NCI-H446 treated with DMSO at 0.1 percent for 48 hours (cell line): ENCODE results near the gene HES6.

ENCODE experiments used
- DNase-seq: peaks from one replicate; lab custom pipeline; 2025; lab: John Stamatoyannopoulos, UW

Gene HES6

GRCh38 chr2:238254095-238254723 lies 14.4 kb upstream of the HES6 start:
- no peak for DNase-seq

GRCh38 chr2:238252766-238253630 lies 13.2 kb upstream of the HES6 start:
- no peak for DNase-seq

- no peak for DNase-seq
Measured at GRCh38 chr2:238251986-238252385, 12.1 kb upstream of the HES6 start.

- no peak for DNase-seq
Measured at GRCh38 chr2:238251331-238251730, 11.5 kb upstream of the HES6 start.

- DNase-seq, result no peak
Measured at GRCh38 chr2:238250896-238251295, 11.1 kb upstream of the HES6 start.

- no peak for DNase-seq
Measured at GRCh38 chr2:238247841-238248453, 8.1 kb upstream of the HES6 start.

GRCh38 chr2:238247002-238247822 lies 7.4 kb upstream of the HES6 start:
- DNase-seq, result no peak

GRCh38 chr2:238244151-238244550 lies 4.3 kb upstream of the HES6 start:
- DNase-seq, result no peak

GRCh38 chr2:238243496-238244076 lies 3.7 kb upstream of the HES6 start:
- DNase-seq, result no peak

GRCh38 chr2:238242731-238243495 lies 3.1 kb upstream of the HES6 start:
- DNase-seq, result peak; percentile 57

- DNase-seq, result no peak
Measured at GRCh38 chr2:238241970-238242369, 2.1 kb upstream of the HES6 start.

- peak; percentile 84 for DNase-seq
Measured at GRCh38 chr2:238240757-238241711, 1.2 kb upstream of the HES6 start.

- no peak for DNase-seq
Measured at GRCh38 chr2:238239543-238239862, 335 bp downstream of the HES6 start.

GRCh38 chr2:238238766-238239542 lies 884 bp downstream of the HES6 start:
- no peak for DNase-seq

- no peak for DNase-seq
Measured at GRCh38 chr2:238238311-238238765, 1.5 kb downstream of the HES6 start.

- DNase-seq, result no peak
Measured at GRCh38 chr2:238237431-238238135, 2.3 kb downstream of the HES6 start.

- DNase-seq, result no peak
Measured at GRCh38 chr2:238236571-238236970, 3.3 kb downstream of the HES6 start.

GRCh38 chr2:238235856-238236255 lies 4.0 kb downstream of the HES6 start:
- no peak for DNase-seq
